ENCODE results near the gene NCOA7. TPM values are rescaled to one million over a fixed set of nuclear protein-coding genes. Genes with fewer than 3 reads are reported as not detected.

The NCOA7 gene
- total RNA-seq, 6 experiments from 2014 or later, result 11.4 to 71.8 (median 23.0) TPM

- intact Hi-C loops (cut with DNase I), result no loop called here
- peak in 2 of 4 donors; percentile 1 to 2 for ATAC-seq
Measured at GRCh38 chr6:125749865-125750691, 40.7 kb upstream of the NCOA7 start.

GRCh38 chr6:125750692-125751333 lies 39.9 kb upstream of the NCOA7 start:
- no peak for ATAC-seq
- no peak for DNase-seq
- Histone ChIP-seq H3K36me3 (no peaks in the 10 kb centered on the region), H3K27ac (peak overlapping the region in 2 of 3 donors; percentile 93 to 97), H3K27me3 (no peaks in the 10 kb centered on the region), H3K9me3 (no peaks in the 10 kb centered on the region), H3K4me1 (peaks cover 0 to 37% (median 4%) of the 10 kb centered on the region in 4 donors), H3K4me3 (peak overlapping the region in 2 of 3 donors; percentile 75 to 78)
- no peak for TF ChIP-seq POLR2A (IDR thresholded peaks at IDR 0.05)
- TF ChIP-seq, protein P1, sequence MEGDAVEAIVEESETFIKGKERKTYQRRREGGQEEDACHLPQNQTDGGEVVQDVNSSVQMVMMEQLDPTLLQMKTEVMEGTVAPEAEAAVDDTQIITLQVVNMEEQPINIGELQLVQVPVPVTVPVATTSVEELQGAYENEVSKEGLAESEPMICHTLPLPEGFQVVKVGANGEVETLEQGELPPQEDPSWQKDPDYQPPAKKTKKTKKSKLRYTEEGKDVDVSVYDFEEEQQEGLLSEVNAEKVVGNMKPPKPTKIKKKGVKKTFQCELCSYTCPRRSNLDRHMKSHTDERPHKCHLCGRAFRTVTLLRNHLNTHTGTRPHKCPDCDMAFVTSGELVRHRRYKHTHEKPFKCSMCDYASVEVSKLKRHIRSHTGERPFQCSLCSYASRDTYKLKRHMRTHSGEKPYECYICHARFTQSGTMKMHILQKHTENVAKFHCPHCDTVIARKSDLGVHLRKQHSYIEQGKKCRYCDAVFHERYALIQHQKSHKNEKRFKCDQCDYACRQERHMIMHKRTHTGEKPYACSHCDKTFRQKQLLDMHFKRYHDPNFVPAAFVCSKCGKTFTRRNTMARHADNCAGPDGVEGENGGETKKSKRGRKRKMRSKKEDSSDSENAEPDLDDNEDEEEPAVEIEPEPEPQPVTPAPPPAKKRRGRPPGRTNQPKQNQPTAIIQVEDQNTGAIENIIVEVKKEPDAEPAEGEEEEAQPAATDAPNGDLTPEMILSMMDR (IDR thresholded peaks at IDR 0.05), result no peak
- intact Hi-C loops (cut with DNase I), result no loop called here
- WGBS (ENCODE audit: insufficient coverage, low coverage, low lambda C conversion rate, missing lambda C conversion rate), result 8% methylated on average over 4 of the region's 4 CpGs

More at GRCh38 chr6:125749865-125750691, 40.7 kb upstream of the NCOA7 start:
- WGBS (ENCODE audit: insufficient coverage, low coverage, low lambda C conversion rate, missing lambda C conversion rate), result 1% methylated on average over 25 of the region's 35 CpGs
- peak; percentile 42 to 62 (median 57) for DNase-seq
- Histone ChIP-seq H3K36me3 (no peaks in the 10 kb centered on the region), H3K27ac (peak overlapping the region; percentile 69 to 97 (median 93)), H3K4me3 (peak overlapping the region; percentile 68 to 78 (median 75)), H3K9me3 (no peaks in the 10 kb centered on the region), H3K27me3 (no peaks in the 10 kb centered on the region), H3K4me1 (peaks cover 0 to 43% (median 4%) of the 10 kb centered on the region in 4 donors)
- TF ChIP-seq, protein P1 (IDR thresholded peaks at IDR 0.05), result no peak
- TF ChIP-seq POLR2A (IDR thresholded peaks at IDR 0.05), result no peak

GRCh38 chr6:125751334-125751916 lies 39.3 kb upstream of the NCOA7 start:
- H3K36me3 ChIP-seq, result no peaks in the 10 kb centered on the region
- no peaks in the 10 kb centered on the region for H3K27me3 ChIP-seq
- peak overlapping the region in 2 of 3 donors; percentile 75 to 78 for H3K4me3 ChIP-seq
- intact Hi-C loops (cut with DNase I), result no loop called here
- H3K9me3 ChIP-seq, result no peaks in the 10 kb centered on the region
- 19% methylated on average over 6 of the region's 6 CpGs for WGBS (ENCODE audit: insufficient coverage, low coverage, low lambda C conversion rate, missing lambda C conversion rate)
- peak overlapping the region in 2 of 3 donors; percentile 27 to 97 for H3K27ac ChIP-seq
- peaks cover 0 to 32% (median 4%) of the 10 kb centered on the region in 4 donors for H3K4me1 ChIP-seq
- ATAC-seq, result no peak
- no peak for TF ChIP-seq POLR2A (IDR thresholded peaks at IDR 0.05)
- TF ChIP-seq, protein P1 (IDR thresholded peaks at IDR 0.05), result no peak
- DNase-seq, result no peak

DNA sequence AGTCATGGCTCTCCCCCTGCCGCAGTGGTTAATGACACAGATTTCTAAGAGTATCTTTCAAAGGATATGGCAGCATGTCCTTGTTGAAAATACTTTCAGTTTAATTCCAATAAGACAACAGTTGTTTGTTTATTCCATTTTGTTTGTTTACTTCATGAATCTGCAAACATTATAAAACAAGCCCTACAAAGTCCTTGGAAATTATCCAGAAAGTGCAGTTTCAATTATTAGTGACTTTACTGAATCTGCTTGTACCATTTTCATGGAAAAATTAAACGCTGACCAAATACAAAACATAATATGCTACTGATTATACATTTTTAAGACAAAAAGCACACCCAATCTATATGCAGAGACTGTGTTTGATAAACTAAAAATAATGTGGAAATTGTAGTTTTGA lies 38.0 kb upstream of the NCOA7 start:
- Histone ChIP-seq H3K27me3 (no peaks in the 10 kb centered on the region), H3K9me3 (no peaks in the 10 kb centered on the region), H3K4me1 (peaks cover 0 to 32% (median 4%) of the 10 kb centered on the region in 4 donors), H3K27ac (peak overlapping the region; percentile 16 to 71 (median 56)), H3K36me3 (no peaks in the 10 kb centered on the region), H3K4me3 (peak overlapping the region in 2 of 3 donors; percentile 14 to 23)
- WGBS (ENCODE audit: insufficient coverage, low coverage, low lambda C conversion rate, missing lambda C conversion rate), result 33% methylated on average over 2 of the region's 2 CpGs
- no peak for TF ChIP-seq POLR2A (IDR thresholded peaks at IDR 0.05)
- TF ChIP-seq, protein P1 (IDR thresholded peaks at IDR 0.05), result no peak
- DNase-seq (no peak), ATAC-seq (no peak)
- intact Hi-C loops (cut with DNase I), result no loop called here

Measured in right lobe of liver (tissue), 6 donors.